ENCODE results near the gene SMARCB1. TPM values are rescaled to one million over a fixed set of nuclear protein-coding genes. Genes with fewer than 3 reads are reported as not detected.

The SMARCB1 gene
- total RNA-seq, 2 donors from 2014 or later, result 42.6 to 45.8 TPM

GRCh38 chr22:23790819-23791737 lies 4.3 kb downstream of the SMARCB1 start:
- DNase-seq (ENCODE audit: low spot score), result peak; percentile 84
- intact Hi-C loops (cut with DNase I), result no loop called here

DNA sequence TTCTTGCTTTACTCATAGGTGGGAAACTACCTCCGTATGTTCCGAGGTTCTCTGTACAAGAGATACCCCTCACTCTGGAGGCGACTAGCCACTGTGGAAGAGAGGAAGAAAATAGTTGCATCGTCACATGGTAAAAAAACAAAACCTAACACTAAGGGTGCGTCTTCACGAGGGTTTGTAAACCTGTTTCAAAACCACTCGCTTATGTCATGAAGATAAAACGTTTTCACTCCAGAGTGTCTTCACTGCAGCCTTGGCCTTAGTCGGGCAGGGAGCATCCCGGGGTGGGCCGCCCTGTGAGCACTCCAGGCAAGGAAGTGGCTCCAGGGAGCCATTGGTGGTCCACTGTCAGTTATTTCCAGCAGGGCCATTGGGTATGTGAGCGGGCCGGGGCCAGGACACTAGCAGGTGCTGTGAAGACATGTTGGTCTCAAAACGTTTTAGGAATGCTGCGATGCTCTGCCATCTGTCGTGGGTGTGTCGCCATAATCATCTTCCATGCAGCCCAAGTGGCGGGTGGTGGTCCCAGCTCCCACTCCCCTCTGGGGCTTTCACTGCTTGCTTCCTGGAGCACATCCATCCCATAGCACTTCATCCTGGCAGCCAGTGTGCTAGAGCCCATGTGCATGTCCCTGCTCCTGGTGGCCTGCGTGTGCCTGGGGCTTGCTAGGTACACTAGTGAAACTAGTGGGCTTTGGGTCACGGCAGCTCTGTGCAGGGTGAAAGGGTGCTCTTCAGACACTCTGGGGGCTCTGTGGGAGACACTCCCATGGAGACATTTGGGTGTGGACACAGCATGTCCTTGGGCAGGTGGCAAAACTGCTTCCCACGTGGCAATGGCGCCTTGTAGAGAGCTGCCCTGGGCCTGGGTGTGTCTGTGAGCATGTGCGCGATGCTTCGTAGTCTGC lies 5.2 kb downstream of the SMARCB1 start:
- peak; percentile 67 for DNase-seq (ENCODE audit: low spot score)
- intact Hi-C loops (cut with DNase I), result no loop called here

DNA sequence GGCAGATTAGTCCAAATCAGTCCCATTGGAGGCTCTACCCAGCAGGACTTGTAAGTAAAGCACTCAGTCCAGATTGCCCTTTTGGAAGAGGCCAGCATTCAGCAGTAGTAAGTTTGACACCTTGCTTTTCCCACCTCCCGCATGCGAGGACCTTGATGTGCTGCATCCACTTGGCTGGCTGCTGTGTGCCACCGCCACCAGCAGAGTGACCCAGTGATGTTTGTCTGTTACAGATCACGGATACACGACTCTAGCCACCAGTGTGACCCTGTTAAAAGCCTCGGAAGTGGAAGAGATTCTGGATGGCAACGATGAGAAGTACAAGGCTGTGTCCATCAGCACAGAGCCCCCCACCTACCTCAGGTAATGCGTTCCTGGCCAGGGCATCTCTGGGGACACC lies 6.6 kb downstream of the SMARCB1 start:
- intact Hi-C loops (cut with DNase I), result no loop called here
- peak; percentile 47 for DNase-seq (ENCODE audit: low spot score)

GRCh38 chr22:23796461-23796860 lies 9.7 kb downstream of the SMARCB1 start:
- intact Hi-C loops (cut with DNase I), result no loop called here
- DNase-seq (ENCODE audit: low spot score), result no peak

- intact Hi-C loops (cut with DNase I), result loop anchor here in 1 of 2 donors (5.0 kb wide), 1 partner anchor 1017 kb away; no protein-coding TSS in a partner anchor
- no peak for DNase-seq (ENCODE audit: low spot score)
Measured at GRCh38 chr22:23800297-23801237, 13.8 kb downstream of the SMARCB1 start.

DNA sequence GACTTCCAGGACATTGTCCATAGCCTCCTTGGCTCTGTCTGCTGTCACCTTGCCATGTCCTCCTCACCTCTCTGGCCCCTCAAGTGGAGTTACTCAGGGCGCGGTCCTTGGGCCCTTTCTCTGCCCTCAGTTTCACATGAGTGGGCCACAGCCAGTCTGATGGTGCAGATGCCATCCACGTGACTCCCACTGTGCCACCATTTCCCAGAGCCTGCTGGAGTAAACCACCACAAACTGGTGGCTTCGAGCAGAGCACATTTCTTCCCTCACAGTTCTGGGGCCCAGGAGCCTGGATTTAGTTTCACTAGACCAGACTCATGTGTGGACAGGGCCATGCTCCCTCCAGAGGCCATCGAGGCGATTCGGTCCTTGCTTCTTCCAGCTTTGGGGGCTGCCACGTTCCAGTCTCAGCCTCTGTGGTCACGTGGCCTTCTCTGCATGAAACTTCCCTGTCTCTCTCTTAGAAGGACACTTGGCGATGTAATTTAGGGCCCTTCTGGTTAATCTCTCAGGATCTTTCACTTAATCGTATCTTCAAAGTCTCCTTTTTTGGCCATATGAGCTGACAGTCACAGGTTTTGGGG lies 14.6 kb downstream of the SMARCB1 start:
- DNase-seq (ENCODE audit: low spot score), result no peak
- intact Hi-C loops (cut with DNase I), result loop anchor here in 1 of 2 donors (5.0 kb wide), 1 partner anchor 1016 kb away; no protein-coding TSS in a partner anchor

DNA sequence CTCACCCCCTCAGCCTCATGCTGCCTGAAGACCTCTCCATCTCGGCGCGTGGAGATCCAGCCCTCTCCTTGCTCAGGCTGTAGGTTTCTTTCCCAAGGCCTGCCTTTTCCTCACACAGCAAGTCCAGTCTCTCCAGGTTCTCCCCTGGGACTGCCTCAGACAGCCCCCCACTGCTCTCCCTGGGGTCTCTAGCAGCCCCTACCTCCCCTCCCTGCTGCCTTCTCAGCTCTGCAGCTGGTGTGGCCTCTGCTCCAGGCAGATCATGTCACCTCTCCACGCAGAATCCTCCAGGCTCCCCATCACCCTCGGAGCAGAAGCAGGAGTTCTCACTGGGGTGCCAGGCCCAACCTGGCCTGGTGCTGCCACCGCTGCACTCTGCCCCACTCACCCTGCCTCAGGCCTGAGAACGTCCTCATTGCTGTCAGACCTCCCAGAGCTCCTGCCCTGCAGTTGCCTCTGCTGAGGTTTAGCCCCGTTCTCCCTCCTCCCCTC lies 15.2 kb downstream of the SMARCB1 start:
- intact Hi-C loops (cut with DNase I), result loop anchor here in 1 of 2 donors (5.0 kb wide), 1 partner anchor 1015 kb away; no protein-coding TSS in a partner anchor
- no peak for DNase-seq (ENCODE audit: low spot score)

DNA sequence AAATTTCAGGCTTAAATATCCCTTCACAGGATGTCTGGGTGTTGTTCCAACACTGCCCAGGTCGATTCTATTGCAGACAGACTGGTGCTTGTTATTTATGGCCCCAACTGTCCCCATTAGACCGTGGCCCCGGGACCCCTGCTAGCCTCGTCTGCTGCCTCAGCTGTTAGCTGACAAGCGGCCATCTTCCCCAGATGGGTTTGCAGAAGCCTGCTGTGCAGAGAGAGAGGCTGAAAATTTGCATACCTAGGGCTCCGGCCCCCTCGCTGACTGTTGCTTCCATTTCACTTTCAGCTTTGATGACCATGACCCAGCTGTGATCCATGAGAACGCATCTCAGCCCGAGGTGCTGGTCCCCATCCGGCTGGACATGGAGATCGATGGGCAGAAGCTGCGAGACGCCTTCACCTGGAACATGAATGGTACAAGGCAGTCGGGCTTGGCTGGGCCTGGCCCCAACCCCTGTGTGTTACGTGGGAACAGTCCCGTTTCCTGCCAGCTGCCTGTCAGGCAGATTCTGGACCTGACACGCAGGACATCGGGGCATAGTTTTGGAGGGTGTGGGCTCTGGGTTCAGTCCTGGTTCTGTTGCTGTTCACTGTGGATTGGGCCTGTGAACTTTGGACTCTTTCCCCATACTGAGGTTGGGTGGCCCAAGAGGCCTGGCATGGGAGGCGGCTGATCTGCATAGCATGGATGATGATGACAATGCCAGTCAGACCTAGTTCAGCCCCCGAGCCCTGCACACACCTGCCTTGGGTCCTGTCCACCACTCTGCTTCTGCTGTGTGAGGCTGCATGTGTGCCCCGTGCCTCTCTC lies 16.4 kb downstream of the SMARCB1 start:
- intact Hi-C loops (cut with DNase I), result loop anchor here in 1 of 2 donors (5.0 kb wide), 1 partner anchor 1014 kb away; no protein-coding TSS in a partner anchor
- no peak for DNase-seq (ENCODE audit: low spot score)

GRCh38 chr22:23804781-23805291 lies 18.1 kb downstream of the SMARCB1 start:
- intact Hi-C loops (cut with DNase I), result loop anchor here in 1 of 2 donors (5.0 kb wide), 1 partner anchor 1012 kb away; no protein-coding TSS in a partner anchor
- no peak for DNase-seq (ENCODE audit: low spot score)

DNA sequence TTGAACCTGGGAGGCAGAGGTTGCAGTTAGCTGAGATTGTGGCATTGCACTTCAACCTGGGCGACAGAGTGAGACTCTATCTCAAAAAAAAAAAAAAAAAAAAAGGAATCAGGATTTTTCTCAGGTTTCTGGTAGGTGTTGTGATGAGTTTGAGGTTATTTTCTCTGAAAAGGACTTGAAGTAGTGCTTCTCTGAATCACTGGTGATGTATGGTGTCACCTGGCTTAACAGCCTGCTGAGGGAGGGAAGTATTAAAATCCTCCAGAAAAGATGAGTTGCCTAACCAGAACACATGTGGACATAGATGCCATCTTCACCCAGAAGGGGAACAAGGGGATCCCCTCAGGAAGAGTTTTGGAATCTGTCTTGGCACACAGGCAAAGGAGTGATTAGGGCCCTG lies 20.1 kb downstream of the SMARCB1 start:
- intact Hi-C loops (cut with DNase I), result no loop called here

DNA sequence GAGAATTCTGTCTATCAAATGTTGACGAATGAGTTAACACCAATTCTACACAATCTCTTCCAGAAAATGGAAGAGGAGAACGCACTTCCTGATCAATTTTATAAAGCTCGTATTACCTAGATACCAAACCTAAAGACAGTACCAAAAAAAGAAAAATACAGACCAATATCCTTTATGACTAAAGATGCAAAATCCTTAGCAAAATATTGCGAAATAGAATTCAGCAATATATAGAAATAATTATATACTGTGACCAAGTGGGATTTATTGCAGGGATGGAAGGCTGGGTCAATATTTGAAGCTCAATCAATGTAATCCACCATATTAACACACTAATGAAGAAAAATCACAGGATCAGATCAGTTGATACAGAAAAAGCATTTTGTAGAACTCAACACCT lies 25.6 kb downstream of the SMARCB1 start:
- DNase-seq (ENCODE audit: low spot score), result no peak
- intact Hi-C loops (cut with DNase I), result no loop called here

More for the DNA sequence above, 20.1 kb downstream of the SMARCB1 start:
- DNase-seq (ENCODE audit: low spot score), result no peak

DNA sequence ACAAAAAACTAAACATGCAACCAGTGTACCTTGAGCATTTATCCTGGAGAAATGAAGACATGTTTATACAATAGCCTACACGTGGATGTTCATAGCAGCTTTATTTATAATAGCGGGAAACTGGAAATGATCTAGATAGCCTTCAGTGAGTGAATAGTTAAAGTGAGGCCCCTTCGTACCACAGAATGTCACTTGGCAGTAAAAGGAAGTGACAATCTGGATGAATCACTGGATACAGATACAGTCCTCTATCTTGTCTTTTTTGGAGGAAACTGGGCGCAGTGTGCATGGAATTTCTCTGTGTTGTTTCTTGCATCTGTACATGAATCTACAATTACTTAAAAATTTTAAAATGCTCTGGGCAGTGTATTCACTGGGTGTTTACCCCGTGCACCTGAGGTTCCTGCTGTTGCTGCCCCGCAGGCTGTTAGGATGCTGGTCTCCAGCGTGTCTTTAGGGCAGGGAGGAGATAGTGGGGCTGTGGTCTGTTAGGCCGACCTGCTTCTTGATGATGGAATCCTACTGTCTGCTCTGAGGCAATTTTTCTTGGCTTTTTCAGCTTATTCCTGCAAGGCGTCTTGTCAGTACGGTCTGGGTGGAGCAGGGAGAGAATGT lies 28.9 kb downstream of the SMARCB1 start:
- peak; percentile 28 for DNase-seq (ENCODE audit: low spot score)
- intact Hi-C loops (cut with DNase I), result no loop called here

- intact Hi-C loops (cut with DNase I), result no loop called here
- DNase-seq (ENCODE audit: low spot score), result no peak
Measured at GRCh38 chr22:23816156-23816976, 29.6 kb downstream of the SMARCB1 start.

- no peak for DNase-seq (ENCODE audit: low spot score)
- intact Hi-C loops (cut with DNase I), result no loop called here
Measured at GRCh38 chr22:23817146-23817545, 30.4 kb downstream of the SMARCB1 start.

GRCh38 chr22:23818541-23818940 lies 31.8 kb downstream of the SMARCB1 start:
- intact Hi-C loops (cut with DNase I), result no loop called here

DNA sequence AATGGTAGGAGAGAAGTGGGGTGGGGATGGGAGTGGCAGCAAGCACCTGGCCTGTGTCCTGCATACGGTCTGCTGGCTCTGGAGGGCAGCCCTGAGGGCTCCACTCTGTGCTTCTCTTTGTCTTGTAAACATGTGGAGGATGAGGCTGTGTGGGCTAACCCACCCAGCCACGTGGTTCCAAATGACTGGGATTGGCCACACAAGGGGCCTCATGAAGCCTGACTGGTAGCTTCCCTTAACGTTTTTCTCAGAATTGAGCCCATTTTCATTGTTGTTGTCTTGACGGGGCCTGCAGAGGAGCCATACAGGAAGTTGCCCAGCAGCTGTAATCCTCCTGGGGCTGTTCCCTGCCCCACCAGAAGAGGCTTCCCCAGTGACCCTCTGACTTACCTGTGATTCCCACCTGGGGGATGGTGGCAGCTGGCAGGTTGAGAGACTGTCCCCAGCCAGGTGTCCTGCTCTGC lies 34.0 kb downstream of the SMARCB1 start:
- DNase-seq (ENCODE audit: low spot score), result no peak
- intact Hi-C loops (cut with DNase I), result no loop called here

More at GRCh38 chr22:23818541-23818940, 31.8 kb downstream of the SMARCB1 start:
- no peak for DNase-seq (ENCODE audit: low spot score)
